Stimulated activated CD4-positive, alpha-beta T cell treated with anti-CD3 and anti-CD28 coated beads, TNF-alpha, amount 100 ng/mL, for 24 hours (primary cell): Measurements from ENCODE around the gene GPR142.

Experiments used
- DNase-seq, 3 experiments: peaks; one replicate each; pipeline ENCODE4 v3.0.0-alpha.2; 2020; ENCODE audit warnings: low read depth in 3 of 3

Gene GPR142

DNA sequence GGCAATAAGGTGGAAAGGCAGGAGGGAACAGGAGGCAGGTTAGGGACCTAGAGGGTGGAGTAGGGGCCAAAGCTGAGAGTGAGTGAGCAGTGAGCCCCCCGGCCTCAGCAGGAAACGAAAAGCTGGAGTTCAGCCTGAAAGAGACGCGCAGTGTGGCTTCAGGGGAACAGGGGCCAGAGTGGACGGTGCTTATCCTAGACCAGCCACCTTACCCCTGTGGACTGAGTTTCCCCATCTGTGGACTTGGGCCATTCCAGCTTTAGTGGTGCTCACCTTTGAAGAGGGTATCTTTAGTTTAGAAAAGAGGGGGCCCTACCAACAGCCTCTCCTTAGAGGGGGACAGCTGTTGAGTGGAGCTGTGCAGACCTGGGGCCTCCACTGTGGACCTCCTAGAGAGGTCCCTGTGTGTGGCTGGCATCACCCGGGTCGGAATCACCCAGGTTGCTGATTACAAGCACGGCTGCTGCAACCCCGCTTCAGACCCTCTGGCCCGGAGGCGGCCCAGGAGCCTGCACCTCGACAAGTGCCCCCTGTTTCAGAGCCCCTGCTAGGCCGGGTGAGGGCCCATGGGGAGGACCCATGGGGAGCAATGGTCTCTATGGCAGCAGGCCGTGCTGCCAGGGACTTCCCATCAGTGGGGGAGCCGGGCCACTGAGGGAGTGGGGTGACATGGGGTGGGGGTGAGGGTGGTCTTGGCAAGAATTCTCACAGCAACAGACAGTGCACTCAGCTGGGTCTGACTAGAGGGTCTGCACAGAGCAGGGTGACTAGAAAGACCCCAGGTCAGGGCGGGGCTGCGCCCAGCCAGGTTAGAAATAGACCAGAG is 2.6 kb downstream of the GPR142 start:
- DNase-seq, result no peak

DNA sequence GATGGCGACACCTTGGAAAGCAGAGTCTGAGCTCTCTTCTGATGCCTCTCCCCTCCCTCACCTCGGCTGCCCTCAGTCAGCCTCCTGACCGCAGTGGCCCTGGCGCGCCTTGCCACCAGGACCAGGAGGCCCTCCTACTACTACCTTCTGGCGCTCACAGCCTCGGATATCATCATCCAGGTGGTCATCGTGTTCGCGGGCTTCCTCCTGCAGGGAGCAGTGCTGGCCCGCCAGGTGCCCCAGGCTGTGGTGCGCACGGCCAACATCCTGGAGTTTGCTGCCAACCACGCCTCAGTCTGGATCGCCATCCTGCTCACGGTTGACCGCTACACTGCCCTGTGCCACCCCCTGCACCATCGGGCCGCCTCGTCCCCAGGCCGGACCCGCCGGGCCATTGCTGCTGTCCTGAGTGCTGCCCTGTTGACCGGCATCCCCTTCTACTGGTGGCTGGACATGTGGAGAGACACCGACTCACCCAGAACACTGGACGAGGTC is 4.4 kb downstream of the GPR142 start:
- DNase-seq, result no peak

GRCh38 chr17:74372426-74372825 is 5.1 kb downstream of the GPR142 start:
- no peak for DNase-seq

- no peak for DNase-seq
These were observed 6.7 kb downstream of the GPR142 start for GRCh38 chr17:74373838-74374606.

- no peak for DNase-seq
These were observed 7.6 kb downstream of the GPR142 start for GRCh38 chr17:74374858-74375257.

DNA sequence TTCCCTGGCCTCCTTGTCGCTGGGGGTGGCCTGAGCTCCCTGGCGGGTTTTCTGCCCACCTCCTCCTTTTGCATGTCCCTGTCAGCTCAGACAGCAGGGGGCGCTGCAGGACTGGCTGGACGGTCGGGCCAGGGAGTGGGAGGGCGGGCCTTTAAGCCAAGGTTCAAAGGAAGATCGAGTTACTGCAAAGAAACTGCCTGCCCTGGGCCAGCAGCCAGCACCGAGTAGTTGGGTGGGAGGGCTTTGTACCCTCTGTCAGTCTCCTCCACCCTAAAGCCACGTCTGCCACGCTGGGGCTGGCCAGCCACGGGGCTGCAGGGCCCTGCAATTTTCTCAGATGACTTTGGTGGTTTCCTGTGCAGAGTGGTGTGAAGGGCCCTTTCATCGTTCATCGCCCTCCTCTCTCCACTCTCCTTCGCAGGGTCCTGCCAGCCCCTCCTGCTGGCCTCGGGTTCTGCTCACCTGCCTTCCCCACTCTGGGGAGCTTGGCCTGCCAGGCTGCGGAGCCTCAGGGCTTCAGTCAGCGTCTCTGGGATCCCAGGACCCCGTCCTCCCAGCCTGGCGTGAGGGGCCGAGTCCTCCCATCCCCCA is 12.3 kb downstream of the GPR142 start:
- DNase-seq, result peak; percentile 83 to 92 (median 89)

DNA sequence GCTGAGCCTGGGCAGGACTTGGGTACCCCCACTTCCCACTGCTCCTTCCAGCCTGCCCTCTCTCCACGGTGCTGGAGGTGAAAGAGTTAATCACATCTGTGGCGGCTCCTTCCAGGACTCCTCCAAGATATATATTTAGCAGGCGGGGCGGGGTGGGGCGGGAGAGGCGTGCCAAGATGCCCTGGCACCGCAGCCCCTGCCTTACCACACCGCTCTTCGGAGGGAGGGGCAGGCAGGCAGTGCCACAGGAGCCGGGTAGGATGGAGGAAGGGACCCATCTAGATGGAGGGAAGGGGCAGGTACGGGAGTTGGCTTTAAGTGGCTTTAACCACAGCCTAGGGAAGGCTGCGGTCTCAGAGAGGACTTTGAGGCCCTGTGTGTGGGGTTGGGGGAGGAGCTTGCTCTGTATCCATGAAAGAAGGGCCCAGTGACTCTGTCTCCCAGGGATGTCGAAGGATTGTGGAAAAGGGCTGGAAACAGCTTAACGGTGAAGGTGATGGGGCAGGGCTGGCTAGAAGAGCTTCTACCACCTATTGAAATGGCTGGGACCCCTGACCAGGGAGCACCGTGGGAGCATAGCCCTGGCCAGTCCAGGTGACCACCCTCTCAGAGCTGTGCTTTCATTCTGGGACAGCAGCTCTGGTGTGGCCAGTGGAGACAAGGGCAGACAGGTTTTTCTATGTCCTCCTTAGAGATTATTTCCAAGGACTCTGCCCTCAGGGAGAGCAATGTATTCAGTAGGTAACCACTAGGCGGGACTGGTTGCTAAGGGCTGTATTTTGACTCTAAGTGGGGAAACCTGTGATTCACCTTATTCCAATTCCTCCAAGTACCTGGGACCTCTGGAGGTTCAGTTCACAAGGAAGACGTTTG is 13.0 kb downstream of the GPR142 start:
- DNase-seq, result no peak

- DNase-seq, result no peak
These were observed 13.9 kb downstream of the GPR142 start for GRCh38 chr17:74380959-74381808.

GRCh38 chr17:74383141-74383540 is 15.8 kb downstream of the GPR142 start:
- no peak for DNase-seq

DNA sequence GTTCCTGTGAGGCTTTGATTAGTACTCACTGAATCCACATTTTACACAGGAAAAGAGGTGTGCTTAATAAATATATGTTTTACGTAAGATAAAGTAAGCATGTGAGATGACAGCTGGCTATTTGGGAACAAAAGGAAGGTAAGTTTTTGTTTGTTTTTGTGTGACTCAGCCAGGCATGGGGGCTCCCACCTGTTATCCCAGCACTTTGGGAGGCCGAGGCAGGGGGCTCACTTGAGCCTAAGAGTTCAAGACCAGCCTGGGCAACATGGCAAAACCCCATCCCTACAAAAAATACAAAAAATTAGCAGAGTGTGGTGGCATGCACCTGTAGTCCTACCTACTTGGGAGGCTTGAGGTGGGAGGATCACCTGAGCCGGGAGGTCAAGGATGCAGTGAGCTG is 17.9 kb downstream of the GPR142 start:
- DNase-seq, result no peak

DNA sequence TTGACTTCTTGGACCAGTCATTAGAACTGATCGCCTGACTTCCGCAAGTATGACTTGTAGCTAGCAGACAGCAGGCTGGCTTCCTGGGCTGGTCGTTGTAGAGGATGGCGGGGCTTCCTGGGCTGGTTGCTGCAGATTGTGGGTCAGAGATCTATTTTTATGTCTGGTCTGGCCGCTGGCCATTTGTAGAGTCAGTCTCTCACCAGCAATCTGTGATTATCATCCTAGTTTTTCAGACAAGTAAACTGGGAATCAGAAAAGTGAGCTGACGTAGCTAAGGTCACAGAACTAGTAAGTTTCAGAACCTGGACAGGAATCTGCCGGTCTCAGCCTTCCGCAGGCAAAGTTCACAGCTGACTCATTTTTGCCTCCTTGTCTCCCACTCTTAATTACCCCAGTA is 19.1 kb downstream of the GPR142 start:
- no peak for DNase-seq

DNA sequence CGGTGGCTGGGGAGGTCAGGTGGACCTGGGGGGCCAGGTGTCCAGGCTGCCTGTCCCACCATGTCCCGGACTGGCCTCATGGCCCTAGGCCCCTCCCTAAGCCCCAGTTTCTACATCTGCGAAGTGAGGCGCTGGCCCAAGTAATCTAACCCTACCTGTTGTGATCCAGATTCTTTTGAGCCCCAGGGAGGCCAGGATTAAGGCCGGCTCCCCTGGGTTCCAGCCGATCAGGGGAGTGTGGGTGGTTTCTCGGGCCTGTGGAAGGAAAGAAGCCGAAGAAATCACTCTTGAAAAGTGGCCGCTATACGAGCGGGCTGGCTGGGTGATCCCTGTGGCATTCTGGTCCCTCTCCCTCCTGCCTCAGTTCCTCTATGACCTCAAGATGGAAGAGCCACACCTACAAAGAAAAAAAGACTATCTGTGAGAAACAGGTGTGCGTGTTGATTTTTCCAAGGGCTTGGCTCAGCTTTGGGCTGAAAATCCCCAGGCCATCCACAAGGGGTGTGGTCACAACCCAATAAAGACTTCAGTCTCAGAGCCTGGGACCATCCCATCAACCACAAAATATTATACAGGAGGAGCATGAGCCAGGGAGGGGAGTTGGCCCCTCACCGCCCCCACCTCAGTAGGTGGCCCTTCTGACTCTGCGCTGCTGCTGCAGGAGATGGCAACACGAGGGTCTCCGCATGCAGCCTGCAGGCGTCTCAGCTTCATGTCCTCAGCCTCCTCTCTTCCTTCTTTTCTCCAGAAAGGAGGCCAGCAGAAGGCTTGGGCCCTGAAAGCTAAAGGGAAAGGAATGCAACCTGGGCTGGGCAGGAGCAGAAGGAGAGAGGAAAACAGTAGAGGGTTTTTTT is 20.3 kb downstream of the GPR142 start:
- DNase-seq, result no peak

GRCh38 chr17:74389084-74389753 is 21.9 kb downstream of the GPR142 start:
- no peak for DNase-seq

DNA sequence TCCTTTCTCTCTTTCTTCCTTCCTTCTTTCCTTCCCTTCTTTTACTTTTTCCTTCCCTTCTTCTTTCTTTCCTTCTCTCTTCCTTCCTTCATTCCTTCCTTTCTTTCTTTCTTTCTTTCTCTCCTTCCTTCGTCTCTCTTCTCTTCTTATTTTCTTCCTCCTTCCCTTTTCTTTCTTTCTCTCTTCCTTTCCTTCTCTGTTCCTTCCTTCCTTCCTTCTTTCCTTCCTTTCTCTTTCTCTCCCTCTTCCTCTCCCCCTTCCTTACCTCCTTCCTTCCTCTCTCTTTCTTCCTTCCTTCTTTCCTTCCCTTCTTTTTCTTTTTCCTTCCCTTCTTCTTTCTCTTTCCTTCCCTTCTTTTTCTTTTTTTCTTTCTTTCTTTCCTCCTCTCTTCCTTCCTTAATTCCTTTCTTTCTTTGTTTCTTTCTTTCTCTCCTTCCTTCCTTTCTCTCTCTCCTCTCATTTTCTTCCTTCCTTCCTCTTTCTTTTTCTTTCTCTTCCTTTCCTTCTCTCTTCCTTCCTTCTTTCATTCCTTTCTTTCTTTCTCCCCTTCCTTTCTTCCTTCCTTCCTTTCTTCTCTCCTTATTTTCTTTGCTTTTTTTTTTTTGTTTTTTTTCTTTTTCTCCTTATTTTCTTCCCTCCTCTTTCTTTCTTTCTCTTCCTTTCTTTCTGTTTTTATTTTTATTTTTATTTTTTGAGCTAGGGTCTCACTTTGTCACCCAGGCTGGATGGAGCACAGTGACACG is 22.8 kb downstream of the GPR142 start:
- no peak for DNase-seq

GRCh38 chr17:74390680-74391653 is 23.7 kb downstream of the GPR142 start:
- DNase-seq, result no peak

GRCh38 chr17:74391771-74392170 is 24.5 kb downstream of the GPR142 start:
- no peak for DNase-seq

DNA sequence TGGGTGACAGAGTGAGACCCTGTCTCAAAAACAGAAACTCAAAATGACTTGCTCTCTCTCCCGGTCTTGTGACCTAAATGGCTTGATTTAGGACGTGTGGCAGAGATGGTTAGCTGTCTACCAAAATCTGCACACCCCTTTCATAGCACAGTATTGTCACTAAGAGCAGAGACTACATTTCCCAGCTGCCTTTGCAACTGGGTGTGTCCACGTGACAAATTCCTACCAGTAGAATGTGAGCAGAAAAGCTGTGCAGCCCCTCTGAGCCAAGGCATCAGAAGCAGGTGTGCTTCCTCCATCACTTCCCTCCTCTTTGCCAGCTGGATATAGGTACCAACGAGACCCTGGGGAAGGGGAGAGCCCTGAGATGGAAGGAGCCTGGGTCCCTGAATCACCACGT is 25.5 kb downstream of the GPR142 start:
- DNase-seq, result no peak
